HL-60 (cell line): ENCODE measurements around the gene KIF23.

Experiments used
- GABPA ChIP-seq: IDR thresholded peaks from 2 replicates; pipeline ENCODE4 v1.6.1; 2012; ENCODE audit warnings: low read depth
- POLR2AphosphoS5 ChIP-seq: IDR thresholded peaks from 2 replicates; pipeline ENCODE4 v1.6.1; 2012; ENCODE audit warnings: low read depth
- TF ChIP-seq, protein P1 (sequence below): IDR thresholded peaks from one replicate; pipeline ENCODE4 v1.5.1; 2011; ENCODE audit warnings: low read length, control low read depth, inconsistent platforms; ENCODE audit not compliant: insufficient read depth
- TF ChIP-seq, protein P2 (sequence below): IDR thresholded peaks from 2 replicates; pipeline ENCODE4 v1.6.1; 2012; ENCODE audit warnings: low read depth; ENCODE audit not compliant: insufficient replicate concordance

DNA sequence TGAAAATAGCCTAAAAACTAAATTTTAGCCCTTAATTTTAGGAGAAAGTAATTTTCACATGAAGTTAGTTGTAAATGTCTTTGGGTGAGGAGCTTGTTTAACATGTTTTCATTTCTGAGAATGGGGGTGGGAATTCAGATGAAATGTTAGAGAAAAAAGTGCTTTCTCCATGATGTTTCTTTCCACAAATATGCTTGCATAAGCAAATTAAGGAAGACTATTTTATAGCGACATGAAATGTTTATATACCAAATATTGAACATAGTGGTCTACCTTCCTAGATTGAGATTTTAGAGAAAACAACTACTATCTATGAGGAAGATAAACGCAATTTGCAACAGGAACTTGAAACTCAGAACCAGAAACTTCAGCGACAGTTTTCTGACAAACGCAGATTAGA, 25.5 kb downstream of the KIF23 start:
- TF ChIP-seq, protein P1, sequence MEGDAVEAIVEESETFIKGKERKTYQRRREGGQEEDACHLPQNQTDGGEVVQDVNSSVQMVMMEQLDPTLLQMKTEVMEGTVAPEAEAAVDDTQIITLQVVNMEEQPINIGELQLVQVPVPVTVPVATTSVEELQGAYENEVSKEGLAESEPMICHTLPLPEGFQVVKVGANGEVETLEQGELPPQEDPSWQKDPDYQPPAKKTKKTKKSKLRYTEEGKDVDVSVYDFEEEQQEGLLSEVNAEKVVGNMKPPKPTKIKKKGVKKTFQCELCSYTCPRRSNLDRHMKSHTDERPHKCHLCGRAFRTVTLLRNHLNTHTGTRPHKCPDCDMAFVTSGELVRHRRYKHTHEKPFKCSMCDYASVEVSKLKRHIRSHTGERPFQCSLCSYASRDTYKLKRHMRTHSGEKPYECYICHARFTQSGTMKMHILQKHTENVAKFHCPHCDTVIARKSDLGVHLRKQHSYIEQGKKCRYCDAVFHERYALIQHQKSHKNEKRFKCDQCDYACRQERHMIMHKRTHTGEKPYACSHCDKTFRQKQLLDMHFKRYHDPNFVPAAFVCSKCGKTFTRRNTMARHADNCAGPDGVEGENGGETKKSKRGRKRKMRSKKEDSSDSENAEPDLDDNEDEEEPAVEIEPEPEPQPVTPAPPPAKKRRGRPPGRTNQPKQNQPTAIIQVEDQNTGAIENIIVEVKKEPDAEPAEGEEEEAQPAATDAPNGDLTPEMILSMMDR = no peak
- TF ChIP-seq GABPA (no peak), POLR2AphosphoS5 (no peak)
- TF ChIP-seq, protein P2, sequence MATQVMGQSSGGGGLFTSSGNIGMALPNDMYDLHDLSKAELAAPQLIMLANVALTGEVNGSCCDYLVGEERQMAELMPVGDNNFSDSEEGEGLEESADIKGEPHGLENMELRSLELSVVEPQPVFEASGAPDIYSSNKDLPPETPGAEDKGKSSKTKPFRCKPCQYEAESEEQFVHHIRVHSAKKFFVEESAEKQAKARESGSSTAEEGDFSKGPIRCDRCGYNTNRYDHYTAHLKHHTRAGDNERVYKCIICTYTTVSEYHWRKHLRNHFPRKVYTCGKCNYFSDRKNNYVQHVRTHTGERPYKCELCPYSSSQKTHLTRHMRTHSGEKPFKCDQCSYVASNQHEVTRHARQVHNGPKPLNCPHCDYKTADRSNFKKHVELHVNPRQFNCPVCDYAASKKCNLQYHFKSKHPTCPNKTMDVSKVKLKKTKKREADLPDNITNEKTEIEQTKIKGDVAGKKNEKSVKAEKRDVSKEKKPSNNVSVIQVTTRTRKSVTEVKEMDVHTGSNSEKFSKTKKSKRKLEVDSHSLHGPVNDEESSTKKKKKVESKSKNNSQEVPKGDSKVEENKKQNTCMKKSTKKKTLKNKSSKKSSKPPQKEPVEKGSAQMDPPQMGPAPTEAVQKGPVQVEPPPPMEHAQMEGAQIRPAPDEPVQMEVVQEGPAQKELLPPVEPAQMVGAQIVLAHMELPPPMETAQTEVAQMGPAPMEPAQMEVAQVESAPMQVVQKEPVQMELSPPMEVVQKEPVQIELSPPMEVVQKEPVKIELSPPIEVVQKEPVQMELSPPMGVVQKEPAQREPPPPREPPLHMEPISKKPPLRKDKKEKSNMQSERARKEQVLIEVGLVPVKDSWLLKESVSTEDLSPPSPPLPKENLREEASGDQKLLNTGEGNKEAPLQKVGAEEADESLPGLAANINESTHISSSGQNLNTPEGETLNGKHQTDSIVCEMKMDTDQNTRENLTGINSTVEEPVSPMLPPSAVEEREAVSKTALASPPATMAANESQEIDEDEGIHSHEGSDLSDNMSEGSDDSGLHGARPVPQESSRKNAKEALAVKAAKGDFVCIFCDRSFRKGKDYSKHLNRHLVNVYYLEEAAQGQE = no peak
